NT2/D1 (cell line): ENCODE results near the gene OR10P1.

Experiments
- YY1 ChIP-seq: IDR thresholded peaks from 2 replicates; pipeline ENCODE4 v1.6.1; 2011; ENCODE audit not compliant: insufficient read length, insufficient read depth
- ZNF274 ChIP-seq: IDR thresholded peaks from 2 replicates; pipeline ENCODE4 v1.6.1; 2011; ENCODE audit warnings: mild to moderate bottlenecking, low read depth, low read length

DNA sequence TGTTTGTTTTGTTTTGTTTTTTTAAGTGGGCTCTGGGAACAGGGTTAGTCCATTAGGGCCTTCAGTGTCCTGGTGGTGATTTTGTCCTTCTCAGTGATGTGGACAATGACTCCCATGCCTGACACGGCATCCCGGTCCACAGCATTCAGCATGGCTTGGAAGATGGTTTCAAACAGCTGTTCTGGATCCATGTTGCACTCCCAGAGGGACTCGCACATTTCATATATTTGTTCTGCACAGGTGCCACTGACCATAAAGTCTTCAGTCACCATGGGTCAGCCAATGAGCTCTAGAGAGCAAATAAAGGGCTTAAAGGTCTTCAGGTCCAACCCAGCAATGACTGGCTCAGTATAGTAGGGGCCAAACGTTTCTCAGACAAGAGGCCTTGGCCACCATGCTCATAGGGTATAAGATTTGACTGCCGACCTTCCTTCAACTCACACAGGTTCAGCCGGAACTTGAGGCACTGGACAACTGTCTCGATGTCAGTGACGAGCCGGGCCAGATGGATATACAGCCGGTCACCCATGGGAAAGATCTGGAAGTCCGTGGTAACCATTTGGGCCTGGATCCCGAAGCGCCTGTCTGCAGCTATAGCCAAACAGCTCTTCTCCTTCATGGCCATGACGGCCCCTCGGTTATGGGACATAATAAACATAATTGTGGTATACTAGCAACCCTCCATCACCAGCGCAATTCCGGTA is 18.0 kb downstream of the OR10P1 start:
- TF ChIP-seq ZNF274 (no peak), YY1 (no peak)
